GM19372 (cell line): Measurements from ENCODE around the gene RGS19.

Source experiments
- ATAC-seq: cut with Tn5 transposase; IDR thresholded peaks from one replicate; pipeline ENCODE4 v1.9.1; 2021; ENCODE audit warnings: mild to moderate bottlenecking, low read depth, moderate library complexity; ENCODE audit not compliant: unreplicated experiment

RGS19 gene

GRCh38 chr20:64065062-64065973, 14.0 kb downstream of the RGS19 start:
- ATAC-seq, result no peak

GRCh38 chr20:64064145-64064698, 15.1 kb downstream of the RGS19 start:
- no peak for ATAC-seq

- peak; percentile 4 for ATAC-seq
These were observed 15.8 kb downstream of the RGS19 start for GRCh38 chr20:64063389-64064144.

GRCh38 chr20:64062596-64063388, 16.5 kb downstream of the RGS19 start, which contains the start of gene TCEA2:
Gene TCEA2 (plus strand): TSS chr20:64063198. CDS start chr20:64063313, 115 bp downstream.
- peak; percentile 83 for ATAC-seq

GRCh38 chr20:64062276-64062595, 17.1 kb downstream of the RGS19 start:
- ATAC-seq, result no peak

GRCh38 chr20:64058536-64058935, 20.8 kb downstream of the RGS19 start:
- ATAC-seq, result no peak

GRCh38 chr20:64057628-64058498, 21.5 kb downstream of the RGS19 start:
- no peak for ATAC-seq

GRCh38 chr20:64056889-64057627, 22.3 kb downstream of the RGS19 start:
- ATAC-seq, result no peak

GRCh38 chr20:64056639-64056888, 22.8 kb downstream of the RGS19 start:
- no peak for ATAC-seq

- ATAC-seq, result no peak
These were observed 23.3 kb downstream of the RGS19 start for GRCh38 chr20:64055893-64056638.

GRCh38 chr20:64055396-64055892, 23.9 kb downstream of the RGS19 start:
- ATAC-seq, result no peak

GRCh38 chr20:64053841-64054661, 25.3 kb downstream of the RGS19 start:
- no peak for ATAC-seq

- ATAC-seq, result no peak
These were observed 26.1 kb downstream of the RGS19 start for GRCh38 chr20:64052987-64053840.

- ATAC-seq, result no peak
These were observed 27.0 kb downstream of the RGS19 start for GRCh38 chr20:64052326-64052722.

- ATAC-seq, result no peak
These were observed 27.6 kb downstream of the RGS19 start for GRCh38 chr20:64051561-64052325.

GRCh38 chr20:64051033-64051452, 28.3 kb downstream of the RGS19 start:
- no peak for ATAC-seq
